HG03457 (cell line): Measurements from ENCODE around the gene RPSA.
"Not testable (repeated sequence)": the region's sequence is repeated elsewhere in the genome, so short reads cannot be mapped to it uniquely, and the experiment has no call there.

Source experiments
- ATAC-seq: cut with Tn5 transposase; IDR thresholded peaks from one replicate; pipeline ENCODE4 v1.9.1; 2021; ENCODE audit warnings: moderate number of reproducible peaks; ENCODE audit not compliant: unreplicated experiment

RPSA gene

GRCh38 chr3:39418556-39419225 lies 12.2 kb downstream of the RPSA start:
- ATAC-seq, result not testable (repeated sequence)

GRCh38 chr3:39419742-39420315 lies 13.3 kb downstream of the RPSA start:
- ATAC-seq, result no peak

GRCh38 chr3:39420543-39420942 lies 14.0 kb downstream of the RPSA start:
- no peak for ATAC-seq

GRCh38 chr3:39423436-39423970 lies 17.0 kb downstream of the RPSA start:
- ATAC-seq, result no peak

DNA sequence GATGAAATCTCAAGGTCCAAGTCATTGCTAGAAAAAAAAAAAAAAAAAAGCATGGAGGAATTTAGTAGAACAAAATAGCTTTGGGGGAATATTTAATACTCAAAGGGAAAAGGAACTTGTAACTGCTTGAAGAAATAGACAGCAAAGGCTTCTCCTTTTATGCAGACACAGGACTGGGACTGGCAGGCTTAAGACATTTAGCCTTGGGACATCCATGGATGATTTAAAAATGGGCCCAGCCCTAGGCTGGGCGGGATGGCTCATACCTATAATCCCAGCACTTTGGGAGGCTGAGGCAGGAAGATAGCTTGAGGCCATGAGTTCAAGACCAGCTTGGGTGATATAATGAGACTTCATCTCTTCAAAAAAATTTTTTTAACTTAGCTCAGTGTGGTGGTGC lies 19.8 kb downstream of the RPSA start:
- ATAC-seq, result no peak

GRCh38 chr3:39427506-39427905 lies 21.0 kb downstream of the RPSA start:
- no peak for ATAC-seq

- ATAC-seq, result no peak
These were observed 22.3 kb downstream of the RPSA start for GRCh38 chr3:39428745-39429201.

DNA sequence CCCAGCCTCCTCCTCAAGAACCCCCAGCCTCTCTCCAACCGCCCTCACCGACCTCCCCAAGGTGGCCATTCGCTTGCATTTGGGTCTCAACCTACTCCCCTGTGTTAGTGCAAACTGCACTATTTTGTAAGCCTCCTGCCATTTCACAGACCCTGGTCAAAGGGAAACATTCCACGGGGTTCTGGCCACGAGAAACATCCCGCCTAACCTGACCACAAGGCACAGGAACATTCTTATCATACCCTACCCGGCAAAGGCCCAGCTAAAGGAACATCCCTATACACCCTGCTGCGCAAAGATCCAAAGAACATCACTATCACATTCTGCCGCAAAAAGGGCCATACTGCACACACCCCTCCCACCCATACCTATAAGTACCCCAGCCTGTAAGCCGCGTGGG lies 22.9 kb downstream of the RPSA start:
- no peak for ATAC-seq

DNA sequence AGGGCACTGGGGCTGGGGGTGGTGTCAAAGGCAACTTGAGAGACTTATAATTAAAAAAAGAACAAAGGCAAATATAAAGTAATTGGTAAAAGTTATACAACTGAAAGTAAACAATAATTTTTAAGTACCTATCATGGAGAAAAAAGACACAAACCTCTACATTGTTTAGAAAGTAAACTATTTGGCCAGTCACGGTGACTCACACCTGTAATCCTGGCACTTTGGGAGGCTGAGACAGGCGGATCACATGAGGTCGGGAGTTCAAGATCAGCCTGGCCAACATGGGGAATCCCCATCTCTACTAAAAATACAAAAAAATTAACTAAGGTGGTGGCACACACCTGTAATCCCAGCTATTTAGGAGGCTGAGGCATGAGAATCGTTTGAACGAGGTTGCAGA lies 25.8 kb downstream of the RPSA start:
- ATAC-seq, result no peak

DNA sequence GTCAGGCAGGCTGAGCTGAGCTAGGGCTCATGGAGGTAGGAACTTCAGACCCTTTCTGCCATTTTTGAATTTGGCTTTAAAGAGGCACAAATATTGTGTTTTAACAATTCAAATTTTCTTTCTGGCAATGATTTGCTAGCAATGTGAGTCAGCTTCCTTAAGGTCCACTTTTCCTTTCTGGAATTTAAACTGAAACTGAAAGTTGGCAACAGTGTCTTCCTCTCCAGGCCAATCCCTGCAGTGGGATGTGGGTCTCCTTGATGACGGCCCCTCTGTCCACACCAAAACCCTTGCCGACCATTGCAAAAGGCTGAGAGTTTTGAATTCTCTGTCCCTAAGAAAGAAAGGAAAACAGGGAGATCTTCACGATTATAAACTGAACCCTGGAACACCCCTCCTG lies 27.1 kb downstream of the RPSA start:
- ATAC-seq, result no peak

DNA sequence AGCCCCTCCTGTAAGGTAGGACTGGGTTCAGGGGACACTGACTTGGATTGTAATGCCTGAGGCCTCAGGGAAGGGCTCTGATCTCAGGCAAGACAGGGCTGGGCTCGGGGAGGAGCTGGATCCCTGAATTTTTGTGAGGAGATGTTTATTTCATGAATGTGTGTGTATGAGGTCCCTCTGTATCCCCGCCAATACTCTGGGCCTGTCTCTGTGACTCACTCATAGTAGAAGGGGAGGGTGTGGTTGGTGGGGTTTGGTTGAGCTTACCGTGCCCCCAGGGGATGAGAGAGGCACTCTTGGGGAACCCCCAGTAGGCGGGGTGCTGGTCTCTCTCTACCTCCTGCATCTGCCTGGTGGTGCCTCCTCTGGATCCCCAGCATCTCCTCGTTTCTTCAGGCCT lies 28.1 kb downstream of the RPSA start:
- no peak for ATAC-seq

DNA sequence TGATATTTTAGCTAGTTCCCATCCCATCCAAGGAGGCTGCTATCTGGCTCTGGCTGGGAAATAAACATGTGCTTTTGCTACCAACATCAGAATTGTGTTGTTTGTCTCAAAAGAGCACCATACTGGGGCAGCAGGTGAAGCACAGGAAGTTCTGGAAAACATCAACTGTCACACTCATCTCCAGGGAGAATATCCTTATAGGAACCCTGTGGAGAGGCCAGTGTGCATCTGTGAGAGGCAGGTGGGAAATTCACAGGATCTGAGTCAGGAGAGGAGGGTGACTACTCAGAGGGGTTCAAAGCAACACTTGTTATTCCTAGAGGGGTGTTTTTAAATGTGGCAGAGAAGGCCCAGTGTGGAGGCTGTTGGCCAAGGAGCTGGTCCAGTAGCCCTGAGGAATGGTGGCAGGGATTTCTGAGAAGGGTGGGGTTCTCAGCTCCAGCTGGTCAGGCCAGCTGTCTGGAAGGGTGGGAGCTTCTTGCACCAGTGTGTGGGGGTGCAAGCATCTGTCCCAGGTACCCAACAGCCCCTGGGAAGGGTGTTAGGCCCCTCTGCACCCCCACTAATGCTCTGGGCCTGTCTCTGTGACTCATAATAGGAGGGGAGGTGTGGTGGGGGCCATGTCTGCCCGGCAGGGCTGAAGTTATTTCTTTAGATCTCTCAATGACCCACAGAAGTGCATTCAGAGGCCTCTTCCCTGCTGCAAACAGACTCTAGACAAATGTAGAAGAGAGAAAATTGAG lies 28.7 kb downstream of the RPSA start:
- ATAC-seq, result no peak

- no peak for ATAC-seq
These were observed 32.4 kb downstream of the RPSA start for GRCh38 chr3:39438880-39439279.

GRCh38 chr3:39440316-39440715 lies 33.8 kb downstream of the RPSA start:
- ATAC-seq, result no peak

- ATAC-seq, result no peak
These were observed 37.0 kb downstream of the RPSA start for GRCh38 chr3:39443530-39443929.

- ATAC-seq, result no peak
These were observed 39.4 kb downstream of the RPSA start for GRCh38 chr3:39445927-39446326.

GRCh38 chr3:39446444-39446843 lies 39.9 kb downstream of the RPSA start:
- no peak for ATAC-seq

GRCh38 chr3:39447637-39448483 lies 41.3 kb downstream of the RPSA start:
- ATAC-seq, result peak; percentile 76

DNA sequence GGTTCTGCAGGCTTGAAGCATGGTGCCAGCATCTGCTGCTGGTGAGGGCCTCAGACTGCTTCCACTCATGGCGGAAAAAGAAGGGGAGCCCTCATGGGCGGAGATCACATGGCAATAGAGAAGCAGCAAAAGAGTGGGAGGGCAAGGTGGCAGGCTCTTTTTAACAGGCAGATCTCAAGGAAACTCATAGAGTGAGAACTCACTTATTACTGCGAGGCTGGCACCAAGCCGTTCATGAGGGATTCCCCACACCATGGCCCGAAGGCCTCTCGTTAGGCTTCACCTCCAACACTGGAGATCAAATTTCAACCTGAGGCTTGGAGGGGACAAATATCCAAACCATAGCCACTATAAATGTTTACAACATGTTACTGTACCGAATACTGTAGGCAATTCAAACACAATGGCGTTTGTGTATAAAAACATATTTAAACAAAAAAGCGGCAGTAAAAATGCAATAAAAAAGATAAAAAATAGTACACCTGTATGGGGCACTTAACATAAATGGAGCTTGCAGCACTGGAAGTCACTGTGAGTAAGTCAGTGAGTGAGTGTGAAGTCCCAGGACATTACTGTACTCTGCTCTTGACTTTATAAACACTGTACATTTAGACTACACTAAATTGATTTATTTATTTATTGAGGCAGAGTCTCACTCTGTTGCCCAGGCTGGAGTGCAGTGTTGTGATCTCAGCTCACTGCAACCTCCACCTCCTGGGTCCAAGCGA lies 42.1 kb downstream of the RPSA start:
- no peak for ATAC-seq

DNA sequence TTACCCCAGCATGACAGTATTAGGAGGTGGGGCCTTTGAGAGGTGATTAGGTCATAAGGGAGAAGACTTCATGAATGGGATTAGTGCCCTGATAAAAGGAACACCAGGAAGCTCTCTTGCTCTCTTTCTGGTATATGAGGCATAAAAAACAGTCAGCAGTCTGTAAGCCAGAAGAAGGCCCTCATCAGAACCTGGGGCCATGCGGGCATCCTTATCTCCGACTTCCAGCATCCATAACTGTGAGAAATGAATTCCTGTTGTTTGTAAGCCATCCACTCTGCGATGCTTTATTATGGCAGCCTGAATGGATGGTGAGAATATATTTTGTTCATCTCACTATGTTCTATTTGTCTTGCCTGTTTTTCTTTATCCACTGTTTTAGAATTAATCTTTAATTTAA lies 43.3 kb downstream of the RPSA start:
- no peak for ATAC-seq
